Inflammatory macrophage treated with lipopolysaccharide for 4 hours (primary cell): ENCODE measurements around the gene FAM151A.
A peak's percentile ranks its signal among the peaks of the same experiment; 100 is the strongest.

Experiments
- DNase-seq: peaks from one replicate; pipeline ENCODE4 v3.0.0-alpha.2; 2020

Gene FAM151A

GRCh38 chr1:54603241-54603640 lies 20.1 kb downstream of the FAM151A start:
- no peak for DNase-seq

GRCh38 chr1:54602554-54602953 lies 20.8 kb downstream of the FAM151A start:
- no peak for DNase-seq

GRCh38 chr1:54601730-54602129 lies 21.6 kb downstream of the FAM151A start:
- no peak for DNase-seq

- DNase-seq = no peak
These were observed 22.2 kb downstream of the FAM151A start for GRCh38 chr1:54600947-54601721.

GRCh38 chr1:54599211-54599823 lies 24.0 kb downstream of the FAM151A start:
- DNase-seq = no peak

GRCh38 chr1:54597455-54598030 lies 25.8 kb downstream of the FAM151A start:
- DNase-seq = no peak

GRCh38 chr1:54596756-54597155 lies 26.6 kb downstream of the FAM151A start:
- no peak for DNase-seq

GRCh38 chr1:54595956-54596498 lies 27.3 kb downstream of the FAM151A start:
- no peak for DNase-seq

- no peak for DNase-seq
These were observed 28.9 kb downstream of the FAM151A start for GRCh38 chr1:54594463-54594862.

GRCh38 chr1:54593571-54594160 lies 29.7 kb downstream of the FAM151A start:
- DNase-seq = no peak

- no peak for DNase-seq
These were observed 32.1 kb downstream of the FAM151A start for GRCh38 chr1:54591127-54591756.

GRCh38 chr1:54588377-54588776 lies 34.9 kb downstream of the FAM151A start:
- no peak for DNase-seq

- DNase-seq = no peak
These were observed 37.9 kb downstream of the FAM151A start for GRCh38 chr1:54585181-54586066.

GRCh38 chr1:54584575-54584974 lies 38.8 kb downstream of the FAM151A start:
- no peak for DNase-seq

GRCh38 chr1:54583871-54584270 lies 39.5 kb downstream of the FAM151A start:
- DNase-seq = no peak

GRCh38 chr1:54583307-54583686 lies 40.0 kb downstream of the FAM151A start:
- DNase-seq = no peak

- no peak for DNase-seq
These were observed 40.6 kb downstream of the FAM151A start for GRCh38 chr1:54582566-54583306.

GRCh38 chr1:54581621-54582035 lies 41.7 kb downstream of the FAM151A start:
- no peak for DNase-seq

- DNase-seq = no peak
These were observed 42.3 kb downstream of the FAM151A start for GRCh38 chr1:54580856-54581550.

GRCh38 chr1:54579337-54579781 lies 44.0 kb downstream of the FAM151A start:
- DNase-seq = no peak

GRCh38 chr1:54577612-54578011 lies 45.7 kb downstream of the FAM151A start:
- DNase-seq = peak; percentile 79
